Dermis microvascular lymphatic vessel endothelial cell (primary cell): ENCODE measurements around the gene FBXO15. TPM values are rescaled to one million over a fixed set of nuclear protein-coding genes. Genes with fewer than 3 reads are reported as not detected.

ENCODE experiments used
- DNase-seq, 2 donors: peaks; one replicate each; pipeline versions ENCODE4 v3.0.0 to v3.0.0-alpha.2; 2010; ENCODE audit warnings: low read depth in 2 of 2
- total RNA-seq: library from RNA; depleted of rRNA; stranded (reverse); fragments of >200 nt; gene quantifications from 2 replicates; pipeline ENCODE4 v1.2.1, GENCODE V29; 2014

The FBXO15 gene
- total RNA-seq, 1 donor from 2014 or later, result 0.13 TPM

DNA sequence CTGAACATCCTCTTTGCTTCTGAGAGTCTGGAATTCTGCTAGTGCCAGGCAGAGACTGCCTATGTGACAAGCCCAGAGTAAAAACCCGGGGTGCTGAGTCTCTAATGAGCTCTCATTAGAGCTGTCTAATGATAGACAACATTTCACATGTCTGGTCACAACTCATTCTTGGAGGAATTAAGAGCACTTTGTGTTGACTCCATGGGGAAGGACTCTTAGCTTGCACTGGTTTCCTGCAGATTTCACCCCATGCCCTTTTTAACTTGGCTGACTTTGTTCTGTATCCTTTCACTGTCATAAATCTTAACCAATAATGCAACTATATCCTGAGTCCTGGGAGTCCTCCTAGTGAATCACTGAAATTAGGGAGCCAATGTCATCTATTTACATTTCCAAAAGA lies 33.5 kb downstream of the FBXO15 start:
- DNase-seq, result no peak

- DNase-seq, result no peak
Observed at GRCh38 chr18:74113711-74114110, 33.9 kb downstream of the FBXO15 start.

DNA sequence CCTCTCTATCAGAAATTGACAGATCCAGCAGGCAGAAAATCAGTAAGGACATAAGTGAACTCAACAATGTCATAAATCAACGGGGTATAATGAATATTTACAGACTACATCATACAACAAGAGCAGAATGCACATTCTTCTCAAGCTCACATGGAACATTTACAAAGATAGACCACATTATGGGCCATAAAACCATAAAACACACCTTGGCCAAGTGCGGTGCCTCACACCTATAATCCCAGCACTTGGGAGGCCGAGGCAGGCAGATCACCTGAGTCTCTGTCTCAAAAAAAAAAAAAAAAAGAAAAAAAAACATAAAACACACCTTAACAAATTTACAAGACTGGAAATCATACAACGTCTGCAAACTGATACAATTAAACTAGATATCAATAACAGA lies 36.7 kb downstream of the FBXO15 start:
- no peak for DNase-seq

DNA sequence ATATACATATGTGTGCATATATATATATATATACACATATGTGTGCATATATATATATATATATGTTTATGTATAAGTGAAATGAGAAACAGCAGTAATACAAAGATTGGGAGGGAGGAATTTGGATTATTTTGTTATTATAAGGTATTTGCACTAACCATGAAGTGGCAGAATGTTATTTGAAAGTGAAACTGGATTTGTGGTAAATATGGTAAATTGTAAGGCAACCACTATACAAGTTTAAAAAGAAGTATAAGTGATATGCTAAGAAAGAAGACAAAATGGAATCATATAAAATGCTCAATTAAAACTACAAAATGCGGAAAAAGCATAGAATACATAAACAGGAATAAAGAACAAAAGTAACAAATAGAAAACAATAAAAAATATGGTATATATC lies 37.5 kb downstream of the FBXO15 start:
- no peak for DNase-seq

DNA sequence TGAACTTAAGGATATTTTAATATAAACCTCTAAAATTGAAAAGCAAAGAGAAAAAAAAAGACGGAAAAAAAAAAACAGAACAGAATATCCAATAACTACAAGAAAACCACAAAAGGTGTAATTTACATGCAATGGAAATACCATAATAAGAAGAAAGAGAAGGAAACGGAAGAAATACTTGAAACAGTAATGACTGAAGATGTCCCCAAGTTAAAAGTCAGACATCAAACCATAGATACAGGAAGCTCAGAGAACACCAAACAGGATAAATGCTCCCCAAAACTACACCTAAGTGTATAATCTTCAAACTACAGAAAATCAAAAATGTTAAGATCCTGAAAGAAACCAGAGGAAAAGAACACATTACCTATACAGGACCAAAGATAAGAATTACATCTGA lies 39.2 kb downstream of the FBXO15 start:
- DNase-seq, result no peak

GRCh38 chr18:74097803-74098202 lies 49.8 kb downstream of the FBXO15 start:
- DNase-seq, result no peak

- no peak for DNase-seq
Observed at GRCh38 chr18:74092922-74093321, 54.7 kb downstream of the FBXO15 start.

- no peak for DNase-seq
Observed at GRCh38 chr18:74084184-74084855, 63.3 kb downstream of the FBXO15 start.

DNA sequence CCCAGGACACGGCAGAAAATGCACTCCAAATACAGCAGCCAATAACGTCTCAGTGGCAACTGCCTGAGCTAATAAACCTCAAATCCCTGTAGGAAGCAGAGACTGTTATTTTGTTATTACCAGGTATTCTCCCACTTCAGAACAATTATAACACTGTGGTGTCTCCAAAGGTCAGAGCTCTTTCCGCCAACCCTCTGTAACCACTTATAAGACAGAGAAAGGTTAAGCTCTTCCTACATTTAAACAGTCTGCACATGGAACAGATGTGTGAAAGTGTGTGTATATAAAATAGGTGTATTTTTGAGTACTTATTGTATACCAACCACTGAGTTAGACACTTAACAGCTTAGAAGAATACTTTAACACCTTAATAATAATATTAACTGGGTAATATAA lies 64.1 kb downstream of the FBXO15 start:
- no peak for DNase-seq

GRCh38 chr18:74082742-74083556 lies 64.7 kb downstream of the FBXO15 start:
- no peak for DNase-seq

- peak in 1 of 2 donors; percentile 37 for DNase-seq
Observed at GRCh38 chr18:74081966-74082741, 65.5 kb downstream of the FBXO15 start.

- DNase-seq, result no peak
Observed at GRCh38 chr18:74078257-74078656, 69.4 kb downstream of the FBXO15 start.

DNA sequence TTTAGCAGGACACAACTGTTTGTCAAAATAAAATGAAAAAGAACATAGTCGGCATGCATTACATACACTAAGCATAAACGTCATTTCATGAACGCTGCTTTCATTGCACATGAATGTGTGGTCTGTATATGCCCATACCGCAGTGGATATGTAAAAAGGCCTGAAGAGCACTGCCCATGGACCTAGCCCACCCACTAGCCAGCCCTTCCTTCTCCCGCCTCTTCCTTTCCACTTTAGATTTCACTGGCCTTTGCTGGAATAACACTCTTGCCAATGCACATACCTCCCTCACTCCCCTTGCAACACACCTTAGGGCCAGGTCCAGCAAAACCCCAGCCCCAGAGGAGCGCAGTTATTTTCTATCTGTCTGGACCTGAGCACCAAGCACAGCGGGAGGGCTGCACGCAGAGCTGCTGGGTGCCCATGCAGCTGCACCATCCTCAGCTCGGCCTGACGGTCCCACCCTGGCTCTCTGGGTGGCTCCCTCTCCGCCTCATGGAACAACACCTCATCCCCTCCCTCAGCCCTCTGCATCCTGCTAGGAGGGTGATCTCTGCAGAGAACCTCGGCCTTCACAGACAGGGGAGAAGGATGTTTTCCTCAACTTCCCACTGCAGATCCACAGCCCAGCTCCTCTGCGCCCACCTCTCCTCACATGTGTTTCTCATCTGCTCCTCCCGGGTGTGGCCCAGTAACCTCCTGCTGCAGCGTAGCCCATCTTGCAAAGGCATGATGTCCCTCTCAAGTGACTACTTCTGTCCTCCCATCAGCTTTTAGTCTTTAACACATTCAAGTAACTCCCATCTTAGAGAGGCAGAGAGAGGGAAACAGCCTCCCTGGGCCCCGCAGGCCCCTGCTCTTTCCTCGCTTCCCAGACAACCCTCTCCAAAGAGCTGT lies 72.7 kb downstream of the FBXO15 start:
- DNase-seq, result no peak

DNA sequence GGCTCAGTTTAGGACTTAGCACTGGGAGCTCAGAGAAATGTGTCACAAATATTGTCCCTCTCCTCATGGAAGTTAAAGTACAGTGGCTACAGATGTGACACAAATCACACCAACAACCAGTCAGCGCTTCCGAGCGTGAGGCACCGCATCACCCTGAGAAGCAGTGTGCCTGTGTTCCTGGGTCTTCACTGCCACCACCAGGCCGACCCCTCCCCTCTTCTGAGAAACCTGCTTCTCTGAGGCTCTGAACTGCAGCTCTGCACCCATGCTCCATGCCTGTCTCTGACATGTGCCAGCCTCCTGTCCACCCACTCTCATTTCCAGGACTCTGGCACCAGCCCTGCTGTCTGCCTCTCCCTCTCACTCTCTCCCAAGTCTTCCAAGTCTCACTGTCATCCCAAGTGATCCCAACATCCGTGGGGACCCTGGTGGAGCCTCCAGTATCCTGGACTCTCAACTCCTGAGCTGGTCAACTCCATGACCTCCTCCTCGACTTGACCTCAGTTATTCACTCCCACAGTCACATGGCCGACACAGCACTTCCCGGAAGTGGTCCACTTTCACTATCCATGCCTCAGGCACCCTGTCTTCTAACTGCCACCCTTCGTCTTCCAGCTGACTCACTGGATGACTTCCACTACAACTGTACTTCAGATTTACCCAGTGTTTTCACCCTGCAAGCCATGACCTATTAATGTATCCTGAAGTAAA lies 73.5 kb downstream of the FBXO15 start:
- no peak for DNase-seq

- DNase-seq, result no peak
Observed at GRCh38 chr18:74069178-74070050, 78.2 kb downstream of the FBXO15 start.

DNA sequence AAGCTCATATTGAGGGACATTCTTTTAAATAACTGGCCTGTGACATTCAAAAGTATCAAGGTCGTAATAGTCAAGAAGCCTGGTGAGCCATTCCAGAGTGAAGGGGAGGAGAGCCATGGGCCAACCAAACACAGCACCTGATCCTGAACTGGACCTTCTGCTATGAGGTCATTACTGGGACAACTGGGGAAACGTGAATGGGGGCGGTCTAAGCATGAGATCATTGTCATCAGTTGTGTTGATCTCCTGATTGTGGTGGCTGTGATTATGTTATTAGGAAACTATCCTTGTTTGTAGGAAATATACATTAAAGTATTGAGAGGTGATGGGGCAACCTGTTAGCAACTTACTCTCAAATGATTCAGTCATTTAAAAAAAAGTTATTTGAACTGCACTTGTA lies 79.3 kb downstream of the FBXO15 start:
- DNase-seq, result no peak

GRCh38 chr18:74066018-74066417 lies 81.6 kb downstream of the FBXO15 start:
- no peak for DNase-seq

- DNase-seq, result no peak
Observed at GRCh38 chr18:74065366-74065765, 82.3 kb downstream of the FBXO15 start.

DNA sequence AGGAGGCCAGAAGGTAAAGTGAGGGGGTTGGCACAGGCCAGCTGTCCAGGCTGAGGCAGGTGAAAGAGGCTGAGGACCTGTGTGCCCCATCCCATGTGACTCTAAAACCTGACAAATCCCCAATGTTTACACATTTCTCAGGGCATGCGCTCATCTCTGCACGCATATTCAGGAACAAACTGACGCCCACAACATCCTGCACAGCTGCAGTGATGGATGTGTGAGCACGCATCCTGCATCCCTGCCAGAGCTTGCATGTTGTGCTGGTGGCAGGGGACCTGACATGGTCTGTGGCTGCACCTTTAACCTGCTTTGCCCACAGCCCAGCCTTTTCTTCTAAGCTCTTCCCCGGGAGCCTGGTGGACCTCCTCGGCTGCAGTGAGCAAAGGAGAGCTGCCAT lies 83.1 kb downstream of the FBXO15 start:
- peak in 1 of 2 donors; percentile 2 for DNase-seq

DNA sequence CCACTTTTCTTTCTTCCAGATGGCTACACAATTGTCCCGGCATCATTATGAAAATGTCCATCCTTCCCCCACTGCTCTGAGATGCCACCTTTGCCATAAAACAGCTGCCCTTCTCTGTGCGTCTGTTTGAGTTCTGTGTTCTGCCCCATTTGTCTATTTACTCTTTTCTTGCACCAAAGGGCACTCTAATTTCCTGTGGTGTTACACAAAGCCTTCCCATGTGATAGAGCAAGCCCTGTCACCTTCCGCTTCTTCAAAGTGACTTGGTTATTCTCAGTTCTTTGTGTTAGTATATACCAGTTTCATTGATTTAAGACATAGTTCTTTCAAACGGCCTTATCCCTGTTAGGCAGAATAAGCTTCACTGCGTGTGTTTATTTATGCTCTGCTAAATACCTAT lies 84.1 kb downstream of the FBXO15 start:
- no peak for DNase-seq
